GM15510 (cell line): ENCODE results near the gene TRAPPC2.

Experiments used
- POLR2A ChIP-seq: IDR thresholded peaks from 3 replicates; pipeline ENCODE4 v1.6.1; 2011; ENCODE audit warnings: borderline replicate concordance; ENCODE audit not compliant: insufficient read length; ENCODE audit errors: extremely low read depth

The TRAPPC2 gene

DNA sequence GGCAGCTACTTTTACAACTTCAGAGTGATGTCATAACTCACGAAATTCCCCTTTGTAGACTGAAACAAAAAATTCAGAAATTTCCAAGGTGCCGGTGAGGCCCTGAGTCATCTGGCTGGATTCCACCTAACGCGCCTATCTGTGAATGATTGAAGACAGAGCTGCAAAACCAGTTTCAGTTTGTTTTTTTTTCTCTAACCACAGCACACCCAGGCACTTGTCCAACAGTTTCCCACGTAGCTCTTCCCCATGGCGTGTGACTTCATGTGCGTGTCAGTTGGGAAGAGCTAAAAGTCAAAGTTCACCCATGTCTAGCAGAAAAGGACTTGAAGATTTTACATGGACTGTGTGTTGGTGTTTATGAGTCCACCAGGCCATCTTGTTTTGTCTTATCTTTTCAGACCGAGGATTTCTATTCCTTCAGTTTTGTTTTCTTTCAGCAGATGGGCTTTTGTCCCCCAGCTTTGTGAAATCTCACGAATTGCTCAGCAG lies 65.1 kb downstream of the TRAPPC2 start:
- no peak for TF ChIP-seq POLR2A

GRCh38 chrX:13667919-13668318 lies 66.5 kb downstream of the TRAPPC2 start:
- no peak for TF ChIP-seq POLR2A

DNA sequence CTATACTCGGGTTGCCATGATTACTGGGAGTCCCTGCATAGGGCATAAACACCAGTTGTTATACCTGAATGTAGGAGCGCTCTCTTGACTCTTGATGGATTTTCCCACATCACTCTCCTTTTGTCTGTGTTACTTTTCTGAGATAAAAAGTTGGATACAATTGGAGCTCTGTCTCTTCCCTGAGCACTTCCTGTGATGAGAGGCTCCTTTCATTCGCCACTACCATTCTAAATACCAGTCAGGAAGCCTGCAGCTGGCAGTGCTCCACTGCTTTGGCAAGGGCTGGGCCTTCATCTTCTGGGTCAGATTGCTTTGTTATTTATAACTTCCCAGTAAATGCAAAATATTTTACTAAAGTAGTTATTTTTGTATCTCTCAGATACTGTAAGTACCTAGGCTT lies 67.6 kb downstream of the TRAPPC2 start:
- TF ChIP-seq POLR2A: no peak

GRCh38 chrX:13664020-13664419 lies 70.4 kb downstream of the TRAPPC2 start:
- no peak for TF ChIP-seq POLR2A

DNA sequence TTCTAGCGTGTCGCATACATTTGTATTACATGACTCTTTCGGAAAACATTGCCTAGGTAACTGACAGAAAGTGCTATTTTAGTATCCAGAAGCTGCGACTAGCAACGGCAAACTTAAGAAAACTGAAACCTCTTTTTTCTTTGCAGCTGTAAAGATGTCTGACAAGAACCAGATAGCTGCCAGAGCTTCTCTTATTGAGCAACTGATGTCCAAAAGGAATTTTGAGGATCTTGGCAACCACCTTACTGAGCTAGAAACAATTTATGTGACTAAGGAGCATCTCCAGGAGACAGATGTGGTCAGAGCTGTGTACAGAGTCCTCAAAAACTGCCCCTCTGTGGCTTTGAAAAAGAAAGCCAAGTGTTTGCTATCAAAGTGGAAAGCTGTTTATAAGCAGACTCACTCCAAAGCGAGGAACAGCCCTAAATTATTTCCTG lies 72.0 kb downstream of the TRAPPC2 start:
- TF ChIP-seq POLR2A: no peak
